H9 (cell line): Measurements from ENCODE around the gene FKBP1C. TPM values are rescaled to one million over a fixed set of nuclear protein-coding genes. Genes with fewer than 3 reads are reported as not detected.

Experiments used
- DNase-seq: peaks from one replicate; pipeline ENCODE4 v3.0.0-alpha.2; 2017
- H2AFZ ChIP-seq: one replicate; pipeline ENCODE4 v1.6.1; 2013; ENCODE audit warnings: mild to moderate bottlenecking, low read length, control low read depth, moderate library complexity
- H2AK5ac ChIP-seq: 2 replicates; pipeline ENCODE4 v1.6.1; 2013; ENCODE audit warnings: low read length, control low read depth, mixed read lengths; ENCODE audit not compliant: insufficient read length
- H2BK120ac ChIP-seq: one replicate; pipeline ENCODE4 v1.6.1; 2013; ENCODE audit warnings: low read depth, mild to moderate bottlenecking, low read length, control low read depth, inconsistent platforms; ENCODE audit not compliant: poor library complexity, severe bottlenecking
- H2BK12ac ChIP-seq: 2 replicates; pipeline ENCODE4 v1.6.1; 2013; ENCODE audit warnings: low read length, control low read depth, mixed read lengths, low read depth; ENCODE audit not compliant: insufficient read length
- H2BK15ac ChIP-seq: 2 replicates; pipeline ENCODE4 v1.6.1; 2013; ENCODE audit warnings: low read depth, low read length, control low read depth
- H2BK20ac ChIP-seq: one replicate; pipeline ENCODE4 v1.6.1; 2013; ENCODE audit warnings: low read depth, mild to moderate bottlenecking, low read length, control low read depth, inconsistent platforms; ENCODE audit not compliant: poor library complexity, severe bottlenecking
- H2BK5ac ChIP-seq: 2 replicates; pipeline ENCODE4 v1.6.1; 2013; ENCODE audit warnings: low read length, control low read depth, mixed read lengths; ENCODE audit not compliant: insufficient read length
- H3K14ac ChIP-seq: 2 replicates; pipeline ENCODE4 v1.6.1; 2013; ENCODE audit warnings: low read length, control low read depth; ENCODE audit not compliant: insufficient read depth
- H3K18ac ChIP-seq: 2 replicates; pipeline ENCODE4 v1.6.1; 2013; ENCODE audit warnings: low read depth, mild to moderate bottlenecking, mixed read lengths, low read length, control low read depth; ENCODE audit not compliant: insufficient read length
- H3K23ac ChIP-seq: 2 replicates; pipeline ENCODE4 v1.6.1; 2013; ENCODE audit warnings: low read length, control low read depth, mixed read lengths, low read depth; ENCODE audit not compliant: insufficient read length
- H3K23me2 ChIP-seq: 2 replicates; pipeline ENCODE4 v1.6.1; 2013; ENCODE audit warnings: low read depth, mild to moderate bottlenecking, mixed read lengths, low read length, control low read depth; ENCODE audit not compliant: insufficient read length, poor library complexity, severe bottlenecking
- H3K27ac ChIP-seq: 2 replicates; pipeline ENCODE4 v1.5.1; 2013; ENCODE audit warnings: low read length, control low read depth, mixed read lengths, low read depth; ENCODE audit not compliant: insufficient read length
- H3K27me3 ChIP-seq: 2 replicates; pipeline ENCODE4 v1.6.1; 2013; ENCODE audit warnings: low read length, control low read depth, inconsistent platforms; ENCODE audit not compliant: insufficient read depth
- H3K4ac ChIP-seq: 2 replicates; pipeline ENCODE4 v1.6.1; 2013; ENCODE audit warnings: low read depth, mild to moderate bottlenecking, control low read depth, inconsistent platforms, low read length, moderate library complexity
- H3K4me1 ChIP-seq: 2 replicates; pipeline ENCODE4 v1.6.1; 2013; ENCODE audit warnings: low read length, control low read depth, inconsistent platforms; ENCODE audit not compliant: insufficient read depth
- H3K4me2 ChIP-seq: 2 replicates; pipeline ENCODE4 v1.6.1; 2013; ENCODE audit warnings: low read length, control low read depth, mixed read lengths; ENCODE audit not compliant: insufficient read length, insufficient read depth
- H3K56ac ChIP-seq: 2 replicates; pipeline ENCODE4 v1.6.1; 2013; ENCODE audit warnings: low read depth, mild to moderate bottlenecking, mixed read lengths, low read length, control low read depth; ENCODE audit not compliant: insufficient read length
- H3K79me1 ChIP-seq: 2 replicates; pipeline ENCODE4 v1.6.1; 2013; ENCODE audit warnings: low read depth, mild to moderate bottlenecking, moderate library complexity, low read length, control low read depth, inconsistent platforms; ENCODE audit not compliant: insufficient read depth, poor library complexity, severe bottlenecking
- H3K79me2 ChIP-seq: 2 replicates; pipeline ENCODE4 v1.6.1; 2013; ENCODE audit warnings: low read length, control low read depth, inconsistent platforms; ENCODE audit not compliant: insufficient read depth
- H3K9ac ChIP-seq: 2 replicates; pipeline ENCODE4 v1.6.1; 2013; ENCODE audit warnings: low read length, control low read depth, mixed read lengths; ENCODE audit not compliant: insufficient read length; ENCODE audit errors: extremely low read depth
- H3K9me3 ChIP-seq: one replicate; pipeline ENCODE4 v1.6.1; 2013; ENCODE audit warnings: low read depth, low read length, inconsistent platforms; ENCODE audit not compliant: control insufficient read depth
- H3T11ph ChIP-seq: one replicate; pipeline ENCODE4 v1.6.1; 2013; ENCODE audit warnings: mild to moderate bottlenecking, low read length, control low read depth, inconsistent platforms
- H4K20me1 ChIP-seq: one replicate; pipeline ENCODE4 v1.6.1; 2013; ENCODE audit not compliant: control insufficient read depth, insufficient read length, insufficient read depth
- H4K5ac ChIP-seq: 2 replicates; pipeline ENCODE4 v1.6.1; 2013; ENCODE audit warnings: low read depth, mild to moderate bottlenecking, mixed read lengths, low read length, control low read depth; ENCODE audit not compliant: insufficient read length
- H4K8ac ChIP-seq: replicated peaks from 2 replicates; pipeline ENCODE4 v1.6.1; 2013; ENCODE audit warnings: low read length, control low read depth, mixed read lengths, low read depth; ENCODE audit not compliant: insufficient read length
- H4K91ac ChIP-seq: 2 replicates; pipeline ENCODE4 v1.6.1; 2013; ENCODE audit warnings: low read depth, mild to moderate bottlenecking, moderate library complexity, mixed read lengths, low read length, control low read depth; ENCODE audit not compliant: insufficient read length
- H3K27ac Mint-ChIP-seq, 3 experiments: 2 replicates in 2 of 3; 3 replicates in 1 of 3; pipeline ENCODE4 v1.8.0; 2020 to 2021; ENCODE audit warnings: mixed read lengths in 3 of 3, mild to moderate bottlenecking in 1 of 3, moderate library complexity in 1 of 3
- H3K27me3 Mint-ChIP-seq: 2 replicates; pipeline ENCODE4 v1.8.0; 2021; ENCODE audit warnings: low read depth, mild to moderate bottlenecking, moderate library complexity, mixed read lengths
- H3K36me3 Mint-ChIP-seq, 3 experiments: 2 replicates in 2 of 3; 3 replicates in 1 of 3; pipeline ENCODE4 v1.8.0; 2020 to 2021; ENCODE audit warnings: low read depth in 3 of 3, mixed read lengths in 3 of 3; ENCODE audit not compliant: insufficient read depth in 1 of 3
- H3K4me1 Mint-ChIP-seq, 2 experiments: 2 replicates each; pipeline ENCODE4 v1.8.0; 2020; ENCODE audit warnings: mixed read lengths in 2 of 2
- H3K4me3 Mint-ChIP-seq, 2 experiments: 2 replicates in 1 of 2; 3 replicates in 1 of 2; pipeline ENCODE4 v1.8.0; 2020 to 2021; ENCODE audit warnings: mild to moderate bottlenecking in 2 of 2, mixed read lengths in 2 of 2, moderate library complexity in 1 of 2
- H3K9me3 Mint-ChIP-seq, 2 experiments: 2 replicates in 1 of 2; 3 replicates in 1 of 2; pipeline ENCODE4 v1.8.0; 2020; ENCODE audit warnings: mild to moderate bottlenecking in 2 of 2, mixed read lengths in 2 of 2, moderate library complexity in 1 of 2
- total RNA-seq: library from RNA; stranded (reverse); gene quantifications from 2 replicates; pipeline ENCODE4 v1.2.1, GENCODE V29; 2021
- TF ChIP-seq, protein P1 (sequence below): fragments of 200-600 bp; sonication (generic); conservative IDR thresholded peaks from 3 replicates; pipeline ENCODE4 v1.8.0; 2021; ENCODE audit warnings: antibody characterized with exemption, mild to moderate bottlenecking

FKBP1C gene
- total RNA-seq, 1 experiment from 2014 or later, result 0.52 TPM

DNA sequence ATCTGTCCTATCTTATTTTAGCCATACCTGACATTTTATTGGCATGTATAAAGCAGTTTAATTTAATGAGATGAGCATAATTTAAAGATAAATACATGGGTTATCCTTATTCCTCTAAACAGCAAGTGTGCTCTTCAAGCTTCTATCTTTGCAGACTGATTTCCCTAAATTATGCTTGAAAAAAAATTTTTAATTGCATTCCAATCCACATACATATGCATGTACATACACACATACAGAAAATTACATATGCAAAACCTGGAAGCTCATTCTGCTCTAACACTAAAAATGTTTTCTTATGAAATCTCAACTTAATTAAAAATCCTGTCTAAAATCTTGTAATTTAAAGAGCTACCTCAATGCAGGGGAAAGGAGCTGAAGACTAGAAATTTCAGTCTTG is 35.3 kb downstream of the FKBP1C start:
- H2BK12ac ChIP-seq, result no peak overlapping the region
- Mint-ChIP-seq H3K27ac (no peak overlapping the region), H3K4me3 (no peak overlapping the region), H3K9me3 (no peaks in the 10 kb centered on the region), H3K36me3 (no peaks in the 10 kb centered on the region), H3K27me3 (no peaks in the 10 kb centered on the region), H3K4me1 (no peaks in the 10 kb centered on the region)
- H2BK120ac ChIP-seq, result no peak overlapping the region
- H2BK15ac ChIP-seq, result no peak overlapping the region
- H3K9ac ChIP-seq, result no peak overlapping the region
- H3K27ac ChIP-seq, result no peak overlapping the region
- H4K20me1 ChIP-seq, result no peaks in the 10 kb centered on the region
- no peaks in the 10 kb centered on the region for H3K27me3 ChIP-seq
- H2AK5ac ChIP-seq, result no peak overlapping the region
- no peak overlapping the region for H3K4ac ChIP-seq
- no peak overlapping the region for H4K91ac ChIP-seq
- no peak overlapping the region for H2AFZ ChIP-seq
- no peak overlapping the region for H3T11ph ChIP-seq
- no peak overlapping the region for H3K23ac ChIP-seq
- no peak for DNase-seq
- H3K79me2 ChIP-seq, result no peaks in the 10 kb centered on the region
- H3K4me1 ChIP-seq, result no peaks in the 10 kb centered on the region
- H3K23me2 ChIP-seq, result no peaks in the 10 kb centered on the region
- H2BK5ac ChIP-seq, result no peak overlapping the region
- no peak overlapping the region for H3K56ac ChIP-seq
- no peak overlapping the region for H4K5ac ChIP-seq
- H4K8ac ChIP-seq, result no peak overlapping the region
- no peaks in the 10 kb centered on the region for H3K79me1 ChIP-seq
- H3K14ac ChIP-seq, result no peak overlapping the region
- no peak overlapping the region for H3K18ac ChIP-seq
- TF ChIP-seq, protein P1, sequence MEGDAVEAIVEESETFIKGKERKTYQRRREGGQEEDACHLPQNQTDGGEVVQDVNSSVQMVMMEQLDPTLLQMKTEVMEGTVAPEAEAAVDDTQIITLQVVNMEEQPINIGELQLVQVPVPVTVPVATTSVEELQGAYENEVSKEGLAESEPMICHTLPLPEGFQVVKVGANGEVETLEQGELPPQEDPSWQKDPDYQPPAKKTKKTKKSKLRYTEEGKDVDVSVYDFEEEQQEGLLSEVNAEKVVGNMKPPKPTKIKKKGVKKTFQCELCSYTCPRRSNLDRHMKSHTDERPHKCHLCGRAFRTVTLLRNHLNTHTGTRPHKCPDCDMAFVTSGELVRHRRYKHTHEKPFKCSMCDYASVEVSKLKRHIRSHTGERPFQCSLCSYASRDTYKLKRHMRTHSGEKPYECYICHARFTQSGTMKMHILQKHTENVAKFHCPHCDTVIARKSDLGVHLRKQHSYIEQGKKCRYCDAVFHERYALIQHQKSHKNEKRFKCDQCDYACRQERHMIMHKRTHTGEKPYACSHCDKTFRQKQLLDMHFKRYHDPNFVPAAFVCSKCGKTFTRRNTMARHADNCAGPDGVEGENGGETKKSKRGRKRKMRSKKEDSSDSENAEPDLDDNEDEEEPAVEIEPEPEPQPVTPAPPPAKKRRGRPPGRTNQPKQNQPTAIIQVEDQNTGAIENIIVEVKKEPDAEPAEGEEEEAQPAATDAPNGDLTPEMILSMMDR, result no peak
- no peaks in the 10 kb centered on the region for H3K9me3 ChIP-seq
- no peak overlapping the region for H2BK20ac ChIP-seq
- no peak overlapping the region for H3K4me2 ChIP-seq
